ENCODE measurements around the gene GSTM2.

The GSTM2 gene

GRCh38 chr1:109722908-109723691, 55.2 kb downstream of the GSTM2 start:
- no peak for DNase-seq (ENCODE audit: extremely low read depth, insufficient read length)
- Histone ChIP-seq H3K4me3 (replicated peaks; ENCODE audit: low read depth, low read length) (no peak overlapping the region), H3K27me3 (replicated peaks; ENCODE audit: control insufficient read depth, insufficient read depth, low read length) (no peaks in the 10 kb centered on the region), H3K36me3 (ENCODE audit: control insufficient read depth, insufficient read depth, low read length) (no peaks in the 10 kb centered on the region)
- TF ChIP-seq CTCF (IDR thresholded peaks at IDR 0.05; ENCODE audit: insufficient read depth, low read length, poor library complexity, severe bottlenecking) = no peak
